HG03432 (cell line): ENCODE data around the gene VIPAS39.

Experiments
- ATAC-seq: cut with Tn5 transposase; IDR thresholded peaks from one replicate; pipeline ENCODE4 v1.9.1; 2021; ENCODE audit warnings: mild to moderate bottlenecking, moderate library complexity; ENCODE audit not compliant: unreplicated experiment

The VIPAS39 gene

GRCh38 chr14:77457522-77458248, at the start of gene VIPAS39, which contains the start of gene AHSA1:
Gene VIPAS39, minus strand, starts transcription at chr14:77457601. Its CDS starts 3,499 bp downstream, at chr14:77454102.
Gene AHSA1, plus strand, starts transcription at chr14:77458093. Its CDS starts 97 bp downstream, at chr14:77458190.
- ATAC-seq, result peak; percentile 91

- ATAC-seq, result no peak
Measured at GRCh38 chr14:77505031-77505430, 47.6 kb upstream of the VIPAS39 start.

GRCh38 chr14:77503138-77503537, 45.7 kb upstream of the VIPAS39 start:
- no peak for ATAC-seq

GRCh38 chr14:77502109-77502782, 44.8 kb upstream of the VIPAS39 start:
- no peak for ATAC-seq

- peak; percentile 34 for ATAC-seq
Measured at GRCh38 chr14:77498984-77499527, 41.7 kb upstream of the VIPAS39 start.

- peak; percentile 68 for ATAC-seq
Measured at GRCh38 chr14:77498120-77498979, 40.9 kb upstream of the VIPAS39 start, which contains the start of gene ISM2. Gene ISM2, minus strand, starts transcription at chr14:77498816. Its CDS starts 23 bp downstream, at chr14:77498793.

- ATAC-seq, result no peak
Measured at GRCh38 chr14:77495334-77495733, 37.9 kb upstream of the VIPAS39 start.

- no peak for ATAC-seq
Measured at GRCh38 chr14:77491056-77491455, 33.7 kb upstream of the VIPAS39 start.

- ATAC-seq, result no peak
Measured at GRCh38 chr14:77490347-77490986, 33.1 kb upstream of the VIPAS39 start.

- no peak for ATAC-seq
Measured at GRCh38 chr14:77489041-77489440, 31.6 kb upstream of the VIPAS39 start.

- no peak for ATAC-seq
Measured at GRCh38 chr14:77488558-77488957, 31.2 kb upstream of the VIPAS39 start.

- ATAC-seq, result no peak
Measured at GRCh38 chr14:77485901-77486678, 28.7 kb upstream of the VIPAS39 start.

- ATAC-seq, result no peak
Measured at GRCh38 chr14:77485256-77485655, 27.9 kb upstream of the VIPAS39 start.

GRCh38 chr14:77482422-77482821, 25.0 kb upstream of the VIPAS39 start:
- ATAC-seq, result no peak

- peak; percentile 92 for ATAC-seq
Measured at GRCh38 chr14:77478796-77479195, 21.4 kb upstream of the VIPAS39 start.

GRCh38 chr14:77478029-77478428, 20.6 kb upstream of the VIPAS39 start:
- no peak for ATAC-seq

- ATAC-seq, result no peak
Measured at GRCh38 chr14:77475432-77476115, 18.2 kb upstream of the VIPAS39 start.

- no peak for ATAC-seq
Measured at GRCh38 chr14:77474479-77475177, 17.2 kb upstream of the VIPAS39 start.
